ENCODE measurements around the gene SDE2. TPM values are rescaled to one million over a fixed set of nuclear protein-coding genes. Genes with fewer than 3 reads are reported as not detected.

SDE2 gene
- total and polyA plus RNA-seq, 2 of the 8 experiments (the other 6 are each of a cell fraction or from before 2014, with no cell fraction given): 8.5 to 16.7 TPM

- TF ChIP-seq CHD7 (IDR thresholded peaks at IDR 0.05; ENCODE audit: insufficient replicate concordance, low read length) (no peak), RFX5 (IDR thresholded peaks at IDR 0.05; ENCODE audit: borderline replicate concordance, low read depth, low read length) (no peak), EP300 (IDR thresholded peaks at IDR 0.05; ENCODE audit: borderline replicate concordance in 1 of 2, low read depth in 2 of 2, low read length in 2 of 2) (no peak), NANOG (IDR thresholded peaks at IDR 0.05; ENCODE audit: insufficient read depth, low read depth, low read length, poor library complexity, severe bottlenecking) (no peak), CHD2 (IDR thresholded peaks at IDR 0.05; ENCODE audit: low read length) (no peak), MAX (IDR thresholded peaks at IDR 0.05) (no peak), CTBP2 (IDR thresholded peaks at IDR 0.05; ENCODE audit: borderline replicate concordance, insufficient read depth, insufficient read length, low read length) (no peak), BACH1 (IDR thresholded peaks at IDR 0.05; ENCODE audit: low read length) (no peak), EZH2 (IDR thresholded peaks at IDR 0.05; ENCODE audit: low read depth, low read length, severe bottlenecking) (no peak), SUZ12 (IDR thresholded peaks at IDR 0.05; ENCODE audit: low read length) (no peak)
These were observed 44.4 kb downstream of the SDE2 start (continued) for GRCh38 chr1:225954753-225955152.

All from H1 (cell line).